Ishikawa (cell line): ENCODE data around the gene RASSF7.

Experiments used
- CEBPB ChIP-seq: IDR thresholded peaks from 2 replicates; pipeline ENCODE4 v1.6.1; 2012
- CREB1 ChIP-seq: IDR thresholded peaks from 2 replicates; pipeline ENCODE4 v1.6.1; 2012; ENCODE audit warnings: low read depth
- EP300 ChIP-seq: IDR thresholded peaks from 2 replicates; pipeline ENCODE4 v1.6.1; 2012; ENCODE audit warnings: borderline replicate concordance
- FOXM1 ChIP-seq: IDR thresholded peaks from 2 replicates; pipeline ENCODE4 v1.6.1; 2012; ENCODE audit warnings: low read depth, borderline replicate concordance
- RAD21 ChIP-seq: IDR thresholded peaks from 2 replicates; pipeline ENCODE4 v1.6.1; 2012; ENCODE audit warnings: low read depth
- TAF1 ChIP-seq: IDR thresholded peaks from 2 replicates; pipeline ENCODE4 v1.6.1; 2012; ENCODE audit warnings: low read depth, mild to moderate bottlenecking
- TCF12 ChIP-seq: IDR thresholded peaks from 2 replicates; pipeline ENCODE4 v1.6.1; 2012; ENCODE audit warnings: low read depth
- USF1 ChIP-seq: IDR thresholded peaks from 2 replicates; pipeline ENCODE4 v1.6.1; 2012

- TF ChIP-seq RAD21 (no peak), USF1 (no peak), EP300 (no peak), TCF12 (no peak), CREB1 (no peak), TAF1 (no peak), CEBPB (no peak), FOXM1 (no peak)
Observed at GRCh38 chr11:515131-515530, 45.6 kb upstream of the RASSF7 start.
